Gastrocnemius medialis (tissue), 4 donors: Measurements from ENCODE around the gene KLC4.

Experiments used
- POLR2A ChIP-seq, 2 donors: fragments of 450-650 bp; IDR thresholded peaks; one replicate each; pipeline ENCODE4 v1.6.1; 2017; ENCODE audit warnings: antibody characterized with exemption in 2 of 2, mild to moderate bottlenecking in 2 of 2, moderate library complexity in 2 of 2
- TF ChIP-seq, protein P1 (sequence below), 5 experiments: fragments of 450-650 bp in 3 of 5; fragments of 200-600 bp in 2 of 5; sonication (generic) in 2 of 5; IDR thresholded peaks in 4 of 5; conservative IDR thresholded peaks in 1 of 5; 1 replicate in 4 of 5; 2 replicates in 1 of 5; pipeline ENCODE4 v1.5.1; 2016 to 2019; ENCODE audit warnings: antibody characterized with exemption in 5 of 5, mild to moderate bottlenecking in 3 of 5, moderate library complexity in 3 of 5

DNA sequence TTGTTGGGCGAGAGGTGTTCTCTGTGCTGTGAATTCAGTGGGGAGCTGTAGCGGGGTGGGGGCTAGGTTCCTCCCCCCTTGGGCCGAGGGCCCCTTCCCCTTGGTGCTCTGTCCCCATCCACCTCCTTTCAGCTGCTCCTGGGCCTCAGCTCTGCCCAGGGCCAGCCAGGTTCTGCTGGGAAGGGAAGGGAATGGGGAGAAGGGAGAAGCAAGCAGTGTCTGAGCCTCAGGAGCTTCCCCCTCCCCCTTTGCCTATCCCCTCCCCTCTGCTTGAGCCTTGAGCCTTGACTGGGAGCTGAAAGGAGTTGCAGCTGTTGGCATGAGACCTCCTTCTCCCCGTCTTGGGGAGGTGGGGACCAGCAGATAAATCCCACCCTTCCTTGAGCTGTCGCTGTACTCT, 38.6 kb upstream of the KLC4 start:
- no peak for TF ChIP-seq POLR2A (IDR thresholded peaks at IDR 0.05)
- TF ChIP-seq, protein P1, sequence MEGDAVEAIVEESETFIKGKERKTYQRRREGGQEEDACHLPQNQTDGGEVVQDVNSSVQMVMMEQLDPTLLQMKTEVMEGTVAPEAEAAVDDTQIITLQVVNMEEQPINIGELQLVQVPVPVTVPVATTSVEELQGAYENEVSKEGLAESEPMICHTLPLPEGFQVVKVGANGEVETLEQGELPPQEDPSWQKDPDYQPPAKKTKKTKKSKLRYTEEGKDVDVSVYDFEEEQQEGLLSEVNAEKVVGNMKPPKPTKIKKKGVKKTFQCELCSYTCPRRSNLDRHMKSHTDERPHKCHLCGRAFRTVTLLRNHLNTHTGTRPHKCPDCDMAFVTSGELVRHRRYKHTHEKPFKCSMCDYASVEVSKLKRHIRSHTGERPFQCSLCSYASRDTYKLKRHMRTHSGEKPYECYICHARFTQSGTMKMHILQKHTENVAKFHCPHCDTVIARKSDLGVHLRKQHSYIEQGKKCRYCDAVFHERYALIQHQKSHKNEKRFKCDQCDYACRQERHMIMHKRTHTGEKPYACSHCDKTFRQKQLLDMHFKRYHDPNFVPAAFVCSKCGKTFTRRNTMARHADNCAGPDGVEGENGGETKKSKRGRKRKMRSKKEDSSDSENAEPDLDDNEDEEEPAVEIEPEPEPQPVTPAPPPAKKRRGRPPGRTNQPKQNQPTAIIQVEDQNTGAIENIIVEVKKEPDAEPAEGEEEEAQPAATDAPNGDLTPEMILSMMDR (IDR thresholded peaks at IDR 0.05 in 4 of 5, conservative IDR thresholded peaks at IDR 0.05 in 1 of 5): no peak
